DMS 273 treated with DMSO at 0.1 percent for 48 hours (cell line): Measurements from ENCODE around the gene ATXN10.

ENCODE experiments used
- DNase-seq: peaks from one replicate; lab custom pipeline; 2025; lab: John Stamatoyannopoulos, UW

Gene ATXN10

DNA sequence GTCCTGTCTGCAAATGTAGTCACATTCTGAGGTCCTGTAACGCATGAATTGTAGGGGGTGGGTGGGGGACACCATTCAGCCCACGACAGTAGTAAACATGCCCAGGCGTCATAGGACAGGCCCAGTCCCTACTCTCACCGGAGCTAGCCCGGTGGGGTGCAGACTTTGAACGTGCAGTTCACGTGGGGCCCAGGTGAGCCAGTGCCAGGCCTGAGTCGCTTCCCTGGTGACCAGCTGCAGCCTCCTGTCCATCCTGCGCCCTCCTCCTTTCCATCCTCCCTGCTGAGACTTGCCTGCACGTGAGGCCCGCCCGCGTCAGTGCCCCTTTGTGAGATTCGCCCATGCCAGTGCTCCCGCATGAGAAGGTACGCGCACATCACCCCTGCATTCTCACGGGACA lies 188.6 kb downstream of the ATXN10 start:
- DNase-seq = no peak

DNA sequence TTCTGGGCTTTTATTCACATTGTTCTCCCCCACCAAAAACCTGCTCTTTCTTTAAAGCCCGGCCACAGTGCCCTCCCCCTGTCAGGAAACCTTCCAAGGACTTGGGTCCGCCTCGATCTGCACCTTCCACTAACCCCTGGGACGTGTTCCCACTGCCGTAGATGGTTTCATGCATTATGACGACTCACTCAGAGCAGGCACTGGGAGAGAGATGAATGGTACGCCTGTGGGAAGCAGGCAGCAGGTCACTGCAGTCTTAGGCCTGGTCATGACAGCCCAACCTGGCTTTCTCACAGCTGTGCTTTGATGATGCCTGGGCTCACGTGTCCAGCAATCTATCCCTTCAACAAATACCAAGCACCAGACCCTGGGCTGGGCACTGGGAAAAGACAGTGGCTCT lies 189.6 kb downstream of the ATXN10 start:
- no peak for DNase-seq

DNA sequence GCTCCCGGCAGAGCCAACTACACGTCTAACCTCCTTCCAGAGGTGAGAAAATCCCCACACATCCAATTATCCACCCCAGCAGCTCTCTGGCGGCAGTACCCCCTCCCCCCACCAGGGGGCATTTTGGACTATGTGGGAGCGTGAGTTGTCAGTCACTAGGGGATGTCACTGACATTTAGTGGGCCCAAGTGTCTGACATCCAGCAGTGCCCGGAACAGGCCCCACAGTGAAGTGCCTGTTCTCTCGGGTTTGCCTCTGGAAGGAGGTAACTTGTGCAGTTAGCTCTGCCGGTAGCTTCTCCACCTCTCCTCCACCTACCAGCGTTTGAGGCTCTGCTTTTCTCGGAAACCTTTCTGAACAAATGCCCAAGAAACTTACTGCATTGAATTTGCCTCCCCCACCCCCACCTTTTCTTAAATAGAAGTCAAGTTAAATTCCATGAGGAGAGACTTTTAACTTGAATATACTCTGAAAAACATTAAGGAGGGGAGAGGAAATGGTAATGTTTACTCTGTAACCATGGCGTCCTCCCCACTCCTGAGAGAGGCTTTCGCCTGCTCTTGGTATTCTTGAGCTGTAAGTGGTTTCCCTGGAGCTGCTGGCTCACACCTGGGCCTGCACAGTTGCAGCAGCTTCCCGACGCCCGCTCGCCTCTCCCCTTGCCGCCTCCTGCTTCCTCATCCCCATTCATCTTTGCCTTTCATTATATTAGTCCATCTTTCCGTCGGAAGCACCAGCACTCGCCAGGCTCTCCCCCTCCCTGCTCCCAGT lies 192.5 kb downstream of the ATXN10 start:
- no peak for DNase-seq

DNA sequence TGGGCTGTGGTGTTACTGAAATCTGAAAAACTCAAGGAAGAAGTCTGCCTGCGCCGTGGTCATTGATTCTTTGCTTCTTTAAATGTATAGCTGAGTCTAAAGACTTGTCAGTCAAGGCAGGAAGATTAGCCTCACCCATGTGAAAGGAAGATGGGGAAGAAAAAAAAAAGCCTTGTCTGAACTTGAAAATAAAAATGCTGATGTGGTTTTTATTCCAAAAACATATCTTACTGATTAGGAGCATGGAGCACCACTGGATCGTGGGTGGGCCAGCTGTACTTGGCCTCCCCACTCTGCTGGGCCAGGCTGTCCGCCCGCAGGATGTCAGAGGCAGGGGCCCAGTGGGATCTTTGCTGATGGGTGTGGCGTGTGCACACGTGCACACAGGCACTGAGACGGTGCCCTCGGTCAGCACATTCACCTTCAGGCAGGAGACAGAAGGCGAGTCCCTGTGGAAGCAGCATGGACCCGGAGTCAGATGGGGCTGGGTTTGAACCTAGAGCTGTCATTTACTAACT lies 193.4 kb downstream of the ATXN10 start:
- no peak for DNase-seq

DNA sequence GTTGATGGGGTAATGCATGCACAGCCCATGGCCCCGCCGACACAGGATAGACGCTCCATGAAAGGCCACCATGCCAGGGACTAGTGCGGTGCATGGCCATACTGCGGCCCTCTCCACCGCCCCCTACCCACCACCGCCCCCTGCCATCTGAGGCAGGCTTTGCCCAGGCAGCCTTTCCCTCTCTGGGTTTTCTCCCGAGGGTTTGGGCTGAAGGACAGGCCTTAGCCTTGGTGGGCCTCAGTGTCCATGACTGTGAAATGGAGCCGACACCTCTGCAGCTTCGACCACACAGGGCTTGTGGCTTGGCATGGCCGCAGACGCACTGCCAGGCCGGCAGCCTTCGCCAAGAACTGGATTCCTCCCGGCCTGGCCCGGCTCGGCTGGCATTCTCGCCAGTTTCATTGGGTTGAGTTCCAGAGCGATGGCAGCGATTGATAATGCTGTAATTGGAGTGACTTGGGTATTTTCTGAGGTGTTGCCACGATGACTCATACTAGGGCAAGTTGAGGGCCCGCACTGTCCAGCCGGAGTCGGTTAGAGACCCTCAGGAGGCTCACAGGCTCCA lies 194.0 kb downstream of the ATXN10 start:
- no peak for DNase-seq

DNA sequence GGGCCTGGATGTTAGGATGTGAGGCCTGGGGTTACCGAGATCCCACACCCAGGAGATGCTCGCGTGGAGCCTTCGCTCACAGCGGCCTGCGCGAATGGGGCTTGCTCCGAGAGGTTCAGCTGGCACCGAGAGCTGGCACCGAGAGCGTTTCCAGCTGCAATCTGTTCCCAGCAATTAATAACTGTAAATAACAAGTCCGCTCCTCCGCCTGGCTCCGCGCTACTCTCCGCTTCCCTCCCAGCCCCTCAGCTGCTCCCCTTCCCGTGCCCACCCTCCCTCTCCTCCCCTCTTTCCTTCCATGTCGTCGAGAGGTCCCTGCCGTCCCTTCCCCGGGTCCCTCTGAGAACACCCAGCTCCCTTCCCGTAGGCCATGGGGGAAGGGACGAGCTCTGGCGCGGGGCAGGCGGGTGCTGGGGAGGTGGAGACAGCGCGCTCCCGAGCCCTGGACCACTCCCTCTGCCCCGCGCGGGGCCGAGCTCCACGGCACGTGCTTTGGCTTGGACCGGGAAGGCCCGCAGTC lies 194.6 kb downstream of the ATXN10 start:
- no peak for DNase-seq

DNA sequence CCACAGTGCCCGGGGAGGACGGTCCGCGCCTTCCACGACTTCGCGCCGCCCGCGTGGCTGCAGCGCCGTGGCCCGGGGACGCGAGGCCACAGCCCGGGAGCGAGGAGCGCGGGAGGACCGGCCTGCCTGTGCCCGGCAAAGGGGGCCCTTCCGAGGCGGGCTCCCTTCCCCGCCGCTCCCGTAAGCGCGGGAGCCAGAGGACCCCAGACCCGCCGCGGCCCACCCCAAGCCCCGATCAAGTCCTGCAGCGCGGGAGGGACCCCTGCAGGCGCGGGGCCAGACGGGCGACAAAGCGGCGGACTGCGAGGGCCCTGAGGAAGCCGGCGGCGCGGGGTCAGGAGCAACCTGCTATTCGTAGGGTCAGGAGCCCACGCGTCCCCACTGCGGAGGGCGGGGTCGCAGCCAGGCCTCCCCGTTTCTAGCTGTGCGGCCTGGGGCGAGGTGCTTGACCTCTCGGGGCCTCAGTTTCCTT lies 195.0 kb downstream of the ATXN10 start:
- no peak for DNase-seq

DNA sequence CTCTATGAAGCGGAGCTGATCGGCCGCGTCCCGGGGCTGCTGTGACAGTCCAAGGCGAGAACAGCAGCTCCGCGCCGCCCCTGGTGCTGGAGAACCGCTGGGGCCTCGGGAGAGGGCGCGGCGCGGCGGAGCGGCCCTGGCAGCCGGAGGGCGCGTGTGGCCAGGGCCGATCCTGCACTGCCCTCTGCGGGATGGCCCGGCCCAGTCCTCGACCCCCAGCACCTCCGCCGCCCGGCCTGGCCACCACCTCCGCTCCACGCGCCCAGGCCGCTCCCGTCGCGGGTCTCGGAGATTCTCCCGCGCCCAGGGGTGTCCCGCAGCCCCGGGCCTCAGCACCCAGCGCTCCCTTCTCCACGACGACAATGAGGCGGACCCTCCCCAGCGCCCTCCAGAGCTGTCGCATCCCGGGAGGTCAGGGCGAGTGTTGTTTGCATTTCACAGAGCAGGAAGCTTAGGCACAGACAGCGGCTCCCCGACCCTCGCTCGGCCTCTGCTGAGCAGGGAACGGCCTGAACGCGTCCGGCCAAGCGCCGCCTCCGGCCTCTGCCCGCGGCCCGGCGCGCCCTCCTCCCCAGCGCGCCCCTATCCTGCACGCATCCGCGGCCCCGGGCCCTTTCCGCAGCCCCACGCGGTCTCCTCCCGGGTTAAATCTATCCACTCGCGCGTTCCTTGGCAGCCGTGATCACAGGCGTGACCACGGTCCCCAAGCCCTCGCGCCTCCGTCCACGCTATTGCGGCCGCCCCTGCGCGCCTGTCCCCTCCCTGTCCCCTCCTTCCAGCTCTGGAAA lies 195.7 kb downstream of the ATXN10 start:
- DNase-seq = no peak

DNA sequence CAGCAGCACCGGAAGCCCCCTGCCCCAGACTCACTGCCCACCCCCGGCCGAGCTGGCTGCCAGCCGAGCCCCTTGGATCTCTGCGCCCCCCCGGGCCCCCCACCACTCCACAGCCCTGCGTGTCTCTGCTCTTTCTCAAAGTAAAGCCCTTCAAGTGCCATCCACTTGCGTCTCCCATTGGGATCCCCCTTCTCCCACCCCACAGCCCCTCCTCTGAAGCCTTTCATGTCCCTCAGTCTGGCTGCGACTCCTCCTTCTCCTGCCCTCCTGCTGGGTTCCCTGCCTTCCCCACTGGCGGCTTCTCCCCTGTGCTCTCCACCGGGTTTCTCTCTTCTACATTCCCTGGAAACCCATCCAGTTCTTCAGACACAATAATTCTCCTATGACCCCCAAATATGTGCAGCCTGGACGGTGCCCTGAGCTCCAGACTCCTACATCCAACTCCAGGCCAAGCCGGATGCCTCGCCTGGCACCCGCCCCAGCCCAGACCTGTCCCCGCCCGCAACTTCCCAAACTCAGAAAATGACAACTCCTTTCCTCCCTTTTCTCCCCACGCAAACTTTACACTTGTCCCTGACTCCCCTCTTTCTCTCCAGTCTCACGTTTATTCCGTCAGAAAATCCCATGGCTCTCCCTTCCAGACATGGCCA lies 196.4 kb downstream of the ATXN10 start:
- no peak for DNase-seq

DNA sequence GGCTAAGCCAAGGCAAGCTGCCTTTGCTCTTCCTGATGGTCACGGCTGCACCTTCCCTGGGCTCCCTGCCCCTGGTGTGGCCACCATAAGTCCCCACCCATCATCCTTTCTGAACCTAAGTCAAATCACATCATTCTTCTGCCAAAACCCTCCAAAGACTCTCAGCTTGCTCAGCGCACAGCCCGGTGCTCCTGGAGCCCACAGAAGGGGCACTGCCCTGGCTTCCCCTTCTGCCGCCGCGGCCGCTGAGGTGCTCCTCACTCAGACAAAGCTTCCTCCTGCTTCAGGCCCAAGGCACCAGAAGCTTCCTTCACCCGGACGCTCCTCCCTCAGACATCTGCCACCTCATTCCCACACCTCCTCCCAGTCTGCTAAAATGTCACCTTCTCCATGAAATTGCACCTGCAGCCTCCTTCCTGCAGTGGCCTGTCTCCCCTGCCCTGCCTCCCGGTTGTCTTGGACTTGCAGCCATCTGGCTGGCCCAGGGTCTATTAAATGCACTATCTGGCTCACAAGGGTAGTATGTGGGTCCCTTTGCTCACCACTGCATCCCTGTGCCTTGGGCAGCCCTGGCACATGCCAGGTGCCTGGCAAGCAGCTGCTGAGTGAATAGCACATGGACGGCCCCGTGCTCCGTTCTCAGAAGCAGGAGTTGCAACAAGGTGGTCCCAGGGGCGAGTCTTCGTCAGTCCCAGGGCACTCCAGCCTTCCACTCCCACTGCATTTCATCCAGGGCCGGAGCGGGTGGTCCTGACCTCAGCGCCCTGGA lies 197.1 kb downstream of the ATXN10 start:
- DNase-seq = no peak

DNA sequence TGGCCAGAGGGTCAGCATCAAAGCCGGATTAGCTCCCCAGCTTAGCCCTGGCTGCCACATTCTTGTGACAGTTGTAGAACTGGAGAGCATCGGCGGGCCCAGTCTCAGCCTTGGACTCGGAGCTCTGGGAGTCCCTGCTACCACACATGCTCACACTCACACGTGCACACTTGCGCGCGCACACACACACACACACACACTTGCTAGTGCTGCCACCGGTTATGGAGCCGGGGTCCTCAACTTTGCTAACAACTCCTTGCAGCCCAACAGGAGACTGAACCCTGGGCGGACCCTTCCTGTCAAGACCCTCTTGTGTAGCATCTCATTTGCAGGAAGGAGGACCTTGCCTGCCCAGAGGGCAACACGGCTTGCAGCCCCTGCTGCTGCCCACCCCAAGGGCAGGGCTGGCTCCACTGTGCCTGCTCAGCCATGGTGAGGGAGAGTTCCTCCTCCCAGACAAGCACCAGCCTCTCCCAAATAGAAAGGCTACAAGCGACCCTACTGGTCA lies 197.8 kb downstream of the ATXN10 start:
- no peak for DNase-seq

DNA sequence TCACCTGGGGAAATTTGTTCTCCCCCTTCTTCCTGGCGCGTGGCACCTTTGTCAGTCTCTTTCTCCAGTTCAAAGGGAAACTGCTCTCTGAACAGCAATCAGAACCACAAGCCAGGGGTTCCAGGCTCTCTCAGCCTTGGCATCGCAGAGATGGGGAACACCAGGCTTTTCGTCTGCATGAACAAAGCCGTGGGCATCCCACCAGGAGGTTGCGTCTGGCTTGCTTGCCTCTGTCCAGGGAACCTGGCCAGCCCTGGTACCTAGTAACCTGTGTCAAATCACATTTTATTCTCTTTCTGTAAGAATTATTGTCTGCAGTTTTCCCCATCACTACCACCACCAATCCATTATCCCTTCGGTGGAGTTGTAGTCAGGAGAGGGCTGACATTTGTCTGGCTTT lies 198.4 kb downstream of the ATXN10 start:
- no peak for DNase-seq

DNA sequence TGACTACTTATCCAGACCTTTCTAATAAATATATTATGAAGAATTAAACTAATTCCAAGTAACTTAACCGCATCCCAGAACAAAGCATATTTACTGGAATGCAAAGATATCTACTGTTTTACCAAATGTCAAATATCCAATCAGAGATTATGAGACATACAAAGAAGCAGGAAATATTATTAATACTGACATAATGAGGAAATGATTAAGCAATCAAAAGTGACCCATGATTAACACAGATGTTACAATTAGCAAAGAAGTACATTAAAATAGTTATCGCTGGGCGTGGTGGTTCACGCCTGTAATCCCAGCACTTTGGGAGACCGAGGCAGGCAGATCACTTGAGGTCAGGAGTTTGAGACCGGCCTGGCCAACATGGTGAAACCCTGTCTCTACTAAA lies 200.1 kb downstream of the ATXN10 start:
- DNase-seq = no peak

DNA sequence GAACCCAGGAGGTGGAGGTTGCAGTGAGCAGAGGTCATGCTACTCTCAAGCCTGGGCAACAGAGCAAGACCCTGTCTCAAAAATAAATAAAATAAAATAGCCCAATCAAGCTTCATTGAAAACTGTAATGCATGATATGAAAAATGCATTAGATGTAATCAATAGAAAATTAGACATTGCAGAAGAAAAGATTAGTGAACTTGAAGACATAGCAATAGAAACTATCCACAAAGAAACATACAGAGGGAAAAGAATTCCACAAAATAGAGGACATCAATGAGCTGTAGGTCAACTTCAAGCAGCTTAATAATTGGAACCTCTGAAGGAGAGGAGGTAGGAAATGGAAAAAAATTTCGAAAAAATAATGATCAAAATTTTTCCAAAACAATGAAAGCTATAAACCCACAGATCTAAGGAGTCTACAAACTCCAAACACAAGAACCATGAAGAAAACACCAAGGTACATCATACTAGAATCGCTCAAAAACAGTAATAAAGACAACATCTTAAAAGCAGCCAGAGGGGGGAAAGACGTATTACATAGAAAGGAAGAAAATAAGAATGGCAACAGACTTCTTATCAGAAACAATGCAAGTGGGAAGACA lies 201.1 kb downstream of the ATXN10 start:
- DNase-seq = no peak

DNA sequence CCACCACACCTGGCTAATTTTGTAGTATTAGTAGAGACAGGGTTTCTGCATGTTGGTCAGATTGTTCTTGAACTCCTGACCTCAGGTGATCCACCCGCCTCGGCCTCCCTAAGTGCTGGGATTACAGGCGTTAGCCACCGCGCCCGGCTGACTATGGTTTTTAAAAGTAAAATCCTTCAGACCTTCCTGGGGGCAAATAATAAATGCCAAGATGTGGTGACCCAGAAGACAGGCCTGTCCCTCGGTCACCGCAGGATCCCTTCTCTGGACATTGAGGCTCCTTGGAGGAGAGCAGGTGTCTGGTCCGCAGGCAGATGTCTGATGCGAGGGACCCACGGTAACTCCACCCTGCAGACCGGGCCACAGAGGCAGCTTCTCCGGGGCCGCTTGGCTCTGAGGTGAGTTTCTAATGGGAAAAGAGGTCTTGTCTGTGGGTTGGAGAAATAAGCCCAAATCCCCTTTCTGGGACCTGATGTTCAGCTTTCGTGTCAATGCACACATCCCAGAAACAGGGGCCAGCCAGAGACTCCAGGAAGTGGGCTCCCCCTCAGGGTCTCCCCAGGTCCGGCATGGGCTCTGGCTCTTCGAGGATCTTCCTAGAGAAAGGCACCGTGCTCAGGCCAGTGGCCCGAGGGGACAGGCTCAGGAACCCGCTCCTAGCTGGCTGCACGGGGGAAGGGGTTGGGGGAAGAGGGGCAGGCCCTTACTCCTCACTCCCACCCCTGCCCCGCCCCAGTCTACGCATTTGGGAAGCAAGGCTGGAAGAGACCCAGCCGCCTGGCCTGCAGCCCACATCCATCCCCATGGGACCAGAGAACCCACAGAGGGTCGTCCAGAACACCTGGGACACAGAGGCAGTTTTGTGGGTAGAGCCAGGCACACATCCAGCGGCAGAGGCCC lies 204.8 kb downstream of the ATXN10 start:
- no peak for DNase-seq

DNA sequence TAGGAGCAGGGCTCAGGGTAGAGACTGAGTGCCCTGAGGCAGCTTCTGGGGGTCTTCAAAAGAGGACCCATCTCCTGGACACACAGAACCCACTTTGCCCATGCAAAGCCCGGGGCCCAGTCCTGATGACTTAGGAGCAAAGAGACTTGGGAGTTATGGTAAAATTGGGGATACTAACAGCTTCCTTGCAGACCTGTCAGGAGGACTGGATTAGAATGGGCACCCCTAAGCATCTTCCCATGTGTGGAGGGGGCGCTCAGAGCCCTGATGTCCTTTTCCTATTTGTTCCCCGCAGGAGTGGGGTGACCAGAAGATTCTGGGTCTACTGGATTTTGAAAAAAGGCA lies 205.4 kb downstream of the ATXN10 start:
- no peak for DNase-seq

DNA sequence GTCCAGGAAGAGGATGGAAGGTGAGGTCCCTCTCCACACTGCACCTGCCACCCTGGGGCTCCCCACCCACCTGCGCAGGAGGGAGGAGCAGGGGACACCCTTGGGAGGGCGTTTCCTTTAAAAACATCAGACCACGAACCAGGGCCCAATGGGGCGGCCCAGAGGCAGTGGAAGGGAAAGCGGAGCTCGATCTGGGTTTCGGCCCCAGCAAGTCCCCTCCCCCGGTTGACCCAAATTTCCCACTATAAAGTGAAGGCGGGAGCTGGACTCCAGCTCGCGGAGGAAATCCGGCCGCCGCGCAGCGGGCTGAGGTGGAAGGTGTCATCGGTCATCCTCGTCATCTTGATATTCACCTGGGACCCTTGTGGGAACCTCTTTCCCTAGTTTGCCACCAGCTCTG lies 206.0 kb downstream of the ATXN10 start:
- DNase-seq = no peak

DNA sequence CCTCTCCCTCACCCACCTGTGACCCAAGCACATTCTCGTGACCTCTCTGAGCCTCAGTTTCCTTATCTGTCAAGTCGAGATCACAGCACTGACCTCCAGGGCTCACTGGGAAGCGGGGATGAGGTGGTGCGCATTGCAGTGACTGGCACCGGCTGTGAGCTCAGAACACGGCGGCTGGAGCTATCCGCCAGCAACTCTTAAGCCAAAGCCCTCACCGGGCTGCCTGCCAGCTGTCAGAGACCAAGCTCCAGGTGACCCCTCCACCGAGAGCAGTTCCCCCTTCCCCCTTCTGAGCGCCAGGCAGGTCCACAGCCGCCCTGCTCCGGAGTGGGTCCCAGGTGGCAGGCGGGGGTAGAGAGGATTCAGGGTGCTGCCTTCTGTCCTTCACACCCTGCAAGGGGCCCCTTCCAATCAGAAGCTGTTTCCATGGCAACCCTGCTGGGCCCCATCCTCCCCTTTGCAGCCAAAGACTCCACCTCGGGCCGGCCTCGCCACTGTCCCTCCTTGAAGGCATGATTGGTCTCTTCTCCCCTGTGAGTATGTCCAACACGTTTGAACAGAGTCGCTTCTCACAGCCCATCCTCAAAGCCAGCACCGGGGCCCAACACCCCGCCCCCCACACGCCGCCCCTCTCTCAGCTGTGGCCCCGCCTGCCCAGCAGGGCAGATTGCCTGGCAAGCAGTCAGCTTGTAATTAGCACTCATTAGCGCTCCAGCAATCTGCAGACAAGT lies 206.6 kb downstream of the ATXN10 start:
- no peak for DNase-seq

DNA sequence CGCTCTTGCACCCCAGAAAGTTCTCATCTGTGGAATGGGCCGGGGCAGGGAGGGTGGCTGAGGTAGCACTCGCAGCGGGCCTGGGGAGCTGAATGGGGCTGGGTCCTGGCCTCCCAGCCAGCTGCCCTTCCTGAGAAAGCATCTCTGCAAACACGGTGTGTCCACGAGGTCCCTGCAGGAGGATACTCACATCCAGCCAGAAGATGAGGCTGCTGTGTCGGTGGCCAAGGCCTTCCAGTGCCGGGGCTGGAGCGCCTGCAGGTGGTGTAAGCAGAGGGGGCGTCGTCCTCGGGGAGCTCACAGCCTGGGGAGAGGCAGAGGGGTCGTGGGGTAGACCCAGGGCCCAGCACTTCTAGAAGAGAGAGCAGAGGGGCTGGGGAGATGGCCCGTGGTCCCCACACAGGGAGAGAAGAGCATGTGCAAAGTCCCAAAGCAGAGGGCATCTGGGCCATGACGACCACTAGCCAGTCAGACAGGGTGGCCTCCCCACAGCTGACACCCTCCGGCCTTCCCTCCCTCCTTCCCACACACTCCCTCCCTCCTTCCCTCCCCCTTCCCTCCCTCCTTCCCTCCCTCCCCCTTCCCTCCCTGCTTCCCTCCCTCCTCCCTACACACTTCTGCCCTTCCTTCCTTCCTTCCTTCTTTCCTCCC lies 207.4 kb downstream of the ATXN10 start:
- no peak for DNase-seq
